Endothelial cell (in vitro differentiated cells): ENCODE data around the gene LAPTM5. TPM values are rescaled to one million over a fixed set of nuclear protein-coding genes. Genes with fewer than 3 reads are reported as not detected.

ENCODE experiments used
- DNase-seq: peaks from one replicate; pipeline ENCODE4 v3.0.0; 2021; ENCODE audit warnings: low spot score
- H3K27ac Mint-ChIP-seq: one replicate; pipeline ENCODE4 v1.8.0; 2021; ENCODE audit warnings: mixed read lengths, inconsistent platforms; ENCODE audit not compliant: unreplicated experiment
- H3K27me3 Mint-ChIP-seq: one replicate; pipeline ENCODE4 v1.8.0; 2021; ENCODE audit warnings: mild to moderate bottlenecking, moderate library complexity, mixed read lengths, inconsistent platforms; ENCODE audit not compliant: unreplicated experiment
- H3K36me3 Mint-ChIP-seq: one replicate; pipeline ENCODE4 v1.8.0; 2021; ENCODE audit warnings: mild to moderate bottlenecking, low read depth, mixed read lengths, inconsistent platforms; ENCODE audit not compliant: unreplicated experiment
- H3K4me1 Mint-ChIP-seq: one replicate; pipeline ENCODE4 v1.8.0; 2021; ENCODE audit warnings: mild to moderate bottlenecking, mixed read lengths, inconsistent platforms; ENCODE audit not compliant: unreplicated experiment
- H3K4me3 Mint-ChIP-seq: one replicate; pipeline ENCODE4 v1.8.0; 2021; ENCODE audit warnings: mild to moderate bottlenecking, mixed read lengths, inconsistent platforms; ENCODE audit not compliant: unreplicated experiment
- H3K9me3 Mint-ChIP-seq: one replicate; pipeline ENCODE4 v1.8.0; 2021; ENCODE audit warnings: mixed read lengths, inconsistent platforms; ENCODE audit not compliant: unreplicated experiment
- CTCF ChIP-seq: fragments of 200-600 bp; sonication (generic); IDR thresholded peaks from one replicate; pipeline ENCODE4 v1.5.0; 2021; ENCODE audit warnings: antibody characterized with exemption; ENCODE audit not compliant: unreplicated experiment
- total RNA-seq: library from RNA; stranded (reverse); fragmentation: NEBNext Ultra II Directional; extraction: Animal tissue kit (Norgen Biotek cat#: 25700); gene quantifications from one replicate; pipeline ENCODE4 v1.2.1, GENCODE V29; 2021; ENCODE audit not compliant: unreplicated experiment

The LAPTM5 gene
- total RNA-seq, 1 donor from 2014 or later: 80.5 TPM

- no peak for DNase-seq
- Mint-ChIP-seq H3K36me3 (no peaks in the 10 kb centered on the region), H3K4me1 (peaks cover 3% of the 10 kb centered on the region), H3K9me3 (no peaks in the 10 kb centered on the region), H3K4me3 (no peak overlapping the region), H3K27me3 (peaks cover 2% of the 10 kb centered on the region), H3K27ac (no peak overlapping the region)
- no peak for TF ChIP-seq CTCF
Observed at GRCh38 chr1:30693822-30694221, 63.8 kb downstream of the LAPTM5 start.

GRCh38 chr1:30693366-30693765, 64.2 kb downstream of the LAPTM5 start:
- Mint-ChIP-seq H3K36me3 (no peaks in the 10 kb centered on the region), H3K9me3 (no peaks in the 10 kb centered on the region), H3K4me1 (peaks cover 3% of the 10 kb centered on the region), H3K27ac (no peak overlapping the region), H3K4me3 (no peak overlapping the region), H3K27me3 (peaks cover 2% of the 10 kb centered on the region)
- DNase-seq: no peak
- TF ChIP-seq CTCF: no peak

GRCh38 chr1:30692948-30693301, 64.6 kb downstream of the LAPTM5 start:
- H3K27me3 Mint-ChIP-seq: peaks cover 2% of the 10 kb centered on the region
- H3K36me3 Mint-ChIP-seq: no peaks in the 10 kb centered on the region
- H3K9me3 Mint-ChIP-seq: no peaks in the 10 kb centered on the region
- no peak overlapping the region for H3K4me3 Mint-ChIP-seq
- DNase-seq: no peak
- no peak for TF ChIP-seq CTCF
- H3K4me1 Mint-ChIP-seq: peaks cover 3% of the 10 kb centered on the region
- H3K27ac Mint-ChIP-seq: no peak overlapping the region

- DNase-seq: no peak
- H3K4me3 Mint-ChIP-seq: no peak overlapping the region
- no peak overlapping the region for H3K27ac Mint-ChIP-seq
- no peaks in the 10 kb centered on the region for H3K9me3 Mint-ChIP-seq
- peaks cover 3% of the 10 kb centered on the region for H3K4me1 Mint-ChIP-seq
- TF ChIP-seq CTCF: no peak
- H3K36me3 Mint-ChIP-seq: no peaks in the 10 kb centered on the region
- H3K27me3 Mint-ChIP-seq: peaks cover 5% of the 10 kb centered on the region
Observed at GRCh38 chr1:30692201-30692947, 65.2 kb downstream of the LAPTM5 start.

- Mint-ChIP-seq H3K9me3 (no peaks in the 10 kb centered on the region), H3K4me1 (peaks cover 3% of the 10 kb centered on the region)
Observed at GRCh38 chr1:30691480-30691879, 66.1 kb downstream of the LAPTM5 start.

More at GRCh38 chr1:30691480-30691879, 66.1 kb downstream of the LAPTM5 start:
- Mint-ChIP-seq H3K27me3 (peaks cover 12% of the 10 kb centered on the region), H3K4me3 (no peak overlapping the region), H3K36me3 (no peaks in the 10 kb centered on the region), H3K27ac (no peak overlapping the region)
- no peak for DNase-seq
- no peak for TF ChIP-seq CTCF
